ENCODE data around the gene SELENOV.
"Not testable (repeated sequence)": the region's sequence is repeated elsewhere in the genome, so short reads cannot be mapped to it uniquely, and the experiment has no call there.

Gene SELENOV

GRCh38 chr19:39514840-39515550, at the start of gene SELENOV:
SELENOV (plus strand) TSS chr19:39515139; CDS start chr19:39515213, 74 bp downstream.
- Mint-ChIP-seq H3K4me3 (peak within 1 kb of the TSS; percentile 87), H3K27me3 (peaks cover 24% of the 10 kb centered on the region), H3K9me3 (no peaks in the 10 kb centered on the region), H3K4me1 (peaks cover 14% of the 10 kb centered on the region), H3K36me3 (peaks cover 1% of the 10 kb centered on the region), H3K27ac (no peak within 1 kb of the TSS)

- no peak overlapping the region for H3K4me3 Mint-ChIP-seq
- peaks cover 7% of the 10 kb centered on the region for H3K4me1 Mint-ChIP-seq
- peak overlapping the region; percentile 81 for H3K27ac Mint-ChIP-seq
- no peaks in the 10 kb centered on the region for H3K27me3 Mint-ChIP-seq
- H3K9me3 Mint-ChIP-seq: no peaks in the 10 kb centered on the region
- H3K36me3 Mint-ChIP-seq: peaks cover 16% of the 10 kb centered on the region
Observed at GRCh38 chr19:39465956-39466747, 48.8 kb upstream of the SELENOV start.

- no peak overlapping the region for H3K4me3 Mint-ChIP-seq
- no peaks in the 10 kb centered on the region for H3K27me3 Mint-ChIP-seq
- H3K36me3 Mint-ChIP-seq: peaks cover 22% of the 10 kb centered on the region
- no peaks in the 10 kb centered on the region for H3K9me3 Mint-ChIP-seq
- H3K4me1 Mint-ChIP-seq: peaks cover 11% of the 10 kb centered on the region
- no peak overlapping the region for H3K27ac Mint-ChIP-seq
Observed at GRCh38 chr19:39467941-39468340, 47.0 kb upstream of the SELENOV start.

- H3K27ac Mint-ChIP-seq: no peak overlapping the region
- H3K9me3 Mint-ChIP-seq: no peaks in the 10 kb centered on the region
- H3K36me3 Mint-ChIP-seq: peaks cover 22% of the 10 kb centered on the region
- peaks cover 13% of the 10 kb centered on the region for H3K4me1 Mint-ChIP-seq
- H3K27me3 Mint-ChIP-seq: no peaks in the 10 kb centered on the region
- H3K4me3 Mint-ChIP-seq: no peak overlapping the region
Observed at GRCh38 chr19:39469036-39469435, 45.9 kb upstream of the SELENOV start.

- H3K9me3 Mint-ChIP-seq: no peaks in the 10 kb centered on the region
- H3K36me3 Mint-ChIP-seq: peaks cover 22% of the 10 kb centered on the region
- peaks cover 15% of the 10 kb centered on the region for H3K4me1 Mint-ChIP-seq
- H3K27me3 Mint-ChIP-seq: no peaks in the 10 kb centered on the region
- no peak overlapping the region for H3K4me3 Mint-ChIP-seq
- H3K27ac Mint-ChIP-seq: peak overlapping the region; percentile 66
Observed at GRCh38 chr19:39469567-39469966, 45.4 kb upstream of the SELENOV start.

- peaks cover 21% of the 10 kb centered on the region for H3K36me3 Mint-ChIP-seq
- H3K27me3 Mint-ChIP-seq: no peaks in the 10 kb centered on the region
- H3K27ac Mint-ChIP-seq: peak overlapping the region; percentile 56
- no peaks in the 10 kb centered on the region for H3K9me3 Mint-ChIP-seq
- no peak overlapping the region for H3K4me3 Mint-ChIP-seq
- peaks cover 15% of the 10 kb centered on the region for H3K4me1 Mint-ChIP-seq
Observed at GRCh38 chr19:39470724-39471339, 44.1 kb upstream of the SELENOV start.

GRCh38 chr19:39471756-39472536, 43.0 kb upstream of the SELENOV start:
- peaks cover 15% of the 10 kb centered on the region for H3K4me1 Mint-ChIP-seq
- no peaks in the 10 kb centered on the region for H3K9me3 Mint-ChIP-seq
- no peak overlapping the region for H3K4me3 Mint-ChIP-seq
- H3K27ac Mint-ChIP-seq: peak overlapping the region; percentile 47
- H3K36me3 Mint-ChIP-seq: peaks cover 19% of the 10 kb centered on the region
- H3K27me3 Mint-ChIP-seq: no peaks in the 10 kb centered on the region

- peak overlapping the region; percentile 35 for H3K27ac Mint-ChIP-seq
- peaks cover 19% of the 10 kb centered on the region for H3K36me3 Mint-ChIP-seq
- H3K4me1 Mint-ChIP-seq: peaks cover 15% of the 10 kb centered on the region
- no peak overlapping the region for H3K4me3 Mint-ChIP-seq
- no peaks in the 10 kb centered on the region for H3K9me3 Mint-ChIP-seq
- no peaks in the 10 kb centered on the region for H3K27me3 Mint-ChIP-seq
Observed at GRCh38 chr19:39472746-39473442, 42.0 kb upstream of the SELENOV start.

- Mint-ChIP-seq H3K4me1 (peaks cover 15% of the 10 kb centered on the region), H3K9me3 (no peaks in the 10 kb centered on the region), H3K27me3 (no peaks in the 10 kb centered on the region), H3K36me3 (peaks cover 19% of the 10 kb centered on the region), H3K4me3 (no peak overlapping the region), H3K27ac (no peak overlapping the region)
Observed at GRCh38 chr19:39473443-39473960, 41.4 kb upstream of the SELENOV start.

GRCh38 chr19:39474139-39474620, 40.8 kb upstream of the SELENOV start:
- no peaks in the 10 kb centered on the region for H3K9me3 Mint-ChIP-seq
- H3K4me3 Mint-ChIP-seq: no peak overlapping the region
- no peaks in the 10 kb centered on the region for H3K27me3 Mint-ChIP-seq
- H3K27ac Mint-ChIP-seq: peak overlapping the region; percentile 62
- peaks cover 15% of the 10 kb centered on the region for H3K4me1 Mint-ChIP-seq
- H3K36me3 Mint-ChIP-seq: peaks cover 19% of the 10 kb centered on the region

- Mint-ChIP-seq H3K4me1 (peaks cover 23% of the 10 kb centered on the region), H3K4me3 (no peak overlapping the region), H3K27ac (no peak overlapping the region), H3K36me3 (peaks cover 15% of the 10 kb centered on the region), H3K9me3 (no peaks in the 10 kb centered on the region), H3K27me3 (no peaks in the 10 kb centered on the region)
Observed at GRCh38 chr19:39475748-39476147, 39.2 kb upstream of the SELENOV start.

GRCh38 chr19:39479319-39479801, 35.6 kb upstream of the SELENOV start:
- H3K27me3 Mint-ChIP-seq, H3K9me3 Mint-ChIP-seq, H3K36me3 Mint-ChIP-seq: not testable (repeated sequence)
- Mint-ChIP-seq H3K27ac (peak overlapping the region; percentile 94), H3K4me1 (peaks cover 28% of the 10 kb centered on the region), H3K4me3 (peak overlapping the region; percentile 93)

GRCh38 chr19:39479916-39480315, 35.0 kb upstream of the SELENOV start:
- peaks cover 28% of the 10 kb centered on the region for H3K4me1 Mint-ChIP-seq
- H3K4me3 Mint-ChIP-seq: peak overlapping the region; percentile 93
- H3K9me3 Mint-ChIP-seq: no peaks in the 10 kb centered on the region
- H3K36me3 Mint-ChIP-seq: peaks cover 9% of the 10 kb centered on the region
- H3K27ac Mint-ChIP-seq: peak overlapping the region; percentile 94
- no peaks in the 10 kb centered on the region for H3K27me3 Mint-ChIP-seq
